T-helper 9 cell (primary cell): ENCODE measurements around the gene TMED10.
A peak's percentile ranks its signal among the peaks of the same experiment; 100 is the strongest.

ENCODE experiments used
- DNase-seq: peaks from one replicate; pipeline ENCODE4 v3.0.0-alpha.2; 2020

The TMED10 gene

DNA sequence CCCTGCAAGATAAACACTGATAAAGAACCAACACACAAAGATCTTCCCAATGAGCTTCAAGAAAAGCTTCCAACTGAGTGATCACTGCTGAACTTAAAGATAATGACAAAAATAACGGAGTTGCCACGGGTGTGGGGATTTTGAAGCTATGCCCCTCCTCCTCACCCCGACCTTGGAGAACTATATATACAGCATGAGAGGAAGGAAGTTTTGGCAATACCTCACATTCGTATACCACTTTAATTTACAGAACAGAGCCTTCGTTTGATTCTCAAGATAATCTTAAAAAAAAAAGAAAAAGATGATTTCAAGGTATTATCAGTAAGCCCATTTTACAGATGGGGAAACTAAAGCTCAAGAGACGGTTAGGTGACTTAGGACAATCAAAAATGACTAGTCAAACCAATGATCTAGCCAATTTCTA lies 50.3 kb downstream of the TMED10 start:
- no peak for DNase-seq

DNA sequence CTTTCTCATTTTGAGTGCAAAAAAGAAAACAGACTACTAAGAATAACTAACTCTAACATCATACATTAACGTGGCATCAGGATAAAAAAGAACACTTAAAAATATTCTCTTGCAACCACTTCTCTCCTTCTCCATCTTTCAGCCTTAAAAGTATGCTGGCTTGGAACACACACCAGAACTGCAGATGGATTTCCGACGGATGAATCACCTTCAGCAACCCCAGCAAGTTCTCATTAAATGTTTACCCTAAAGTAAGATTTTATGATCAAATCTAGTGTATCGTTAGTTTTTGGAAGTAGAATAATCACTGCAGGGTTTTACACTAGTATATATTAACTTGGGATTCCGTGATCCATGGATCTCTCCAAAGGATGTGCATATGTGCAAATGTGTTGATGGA lies 50.8 kb downstream of the TMED10 start:
- DNase-seq: no peak

DNA sequence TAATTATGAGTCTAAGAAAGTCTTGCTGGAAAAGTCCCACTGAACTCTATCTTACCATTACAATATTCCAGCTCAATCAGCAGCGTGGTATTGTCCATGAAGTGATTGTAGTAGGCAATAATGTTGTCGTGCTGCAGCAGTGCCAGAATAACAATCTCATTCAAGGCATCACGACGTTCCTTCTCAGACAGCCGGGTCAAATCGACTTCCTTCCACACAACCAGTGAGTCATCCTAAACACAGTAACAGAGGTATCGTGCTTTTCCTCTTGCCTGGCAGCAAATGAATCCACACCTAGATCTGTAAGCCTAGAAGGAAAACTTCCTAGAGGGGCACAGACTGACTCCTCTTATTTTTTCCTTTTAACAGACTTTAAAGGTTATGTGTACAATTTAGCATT lies 52.4 kb downstream of the TMED10 start:
- no peak for DNase-seq

DNA sequence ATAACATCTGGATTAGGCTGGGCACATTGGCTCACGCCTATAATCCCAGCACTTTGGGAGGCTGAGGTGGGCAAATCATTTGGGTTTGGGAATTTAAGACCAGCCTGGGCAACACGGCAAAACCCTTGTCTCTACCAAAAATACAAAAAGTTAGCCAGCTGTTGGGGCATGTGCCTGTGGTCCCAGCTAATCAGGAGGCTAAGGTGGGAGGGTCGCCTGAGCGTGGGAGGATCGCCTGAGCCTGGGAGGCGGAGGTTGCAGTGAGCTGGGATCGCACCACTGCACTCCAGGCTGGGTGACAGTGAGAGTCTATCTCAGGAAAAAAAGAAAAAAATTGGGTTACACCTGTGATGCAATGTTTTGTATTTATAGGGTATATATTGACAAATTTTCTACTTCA lies 54.9 kb downstream of the TMED10 start:
- DNase-seq: no peak

DNA sequence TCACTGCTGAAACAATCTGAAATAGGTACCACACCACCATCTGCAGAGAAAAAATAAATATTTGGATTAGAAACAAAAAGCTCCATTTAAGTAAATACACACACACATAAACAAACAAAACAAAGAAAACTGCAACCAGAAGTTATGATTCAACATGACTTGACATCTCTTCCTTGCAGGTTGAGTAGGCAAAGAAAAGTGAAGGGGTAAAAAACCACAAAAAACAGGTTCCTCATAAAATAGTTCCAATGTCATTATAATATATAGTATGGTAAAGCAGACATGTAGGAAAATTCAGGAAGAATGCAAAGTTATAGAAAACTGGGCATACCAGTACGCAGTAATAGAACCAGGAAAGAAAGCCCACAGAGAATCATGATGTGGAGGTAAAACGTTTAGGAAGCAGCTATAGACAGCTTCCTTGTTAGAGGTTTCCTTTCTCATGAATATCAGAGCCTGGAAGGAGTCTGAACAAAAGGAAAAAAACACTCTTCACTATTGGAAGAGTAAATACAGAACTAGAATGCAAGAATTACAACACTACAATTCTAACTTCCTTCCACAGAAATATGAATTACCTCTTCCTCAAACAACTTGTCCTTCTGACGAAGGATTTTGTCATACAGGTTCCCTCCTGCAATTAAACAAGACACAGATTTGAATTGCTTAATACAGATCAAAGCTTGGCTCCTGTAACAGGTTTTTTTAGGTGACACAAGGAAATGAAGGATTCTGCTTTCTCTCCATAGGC lies 55.7 kb downstream of the TMED10 start:
- no peak for DNase-seq

DNA sequence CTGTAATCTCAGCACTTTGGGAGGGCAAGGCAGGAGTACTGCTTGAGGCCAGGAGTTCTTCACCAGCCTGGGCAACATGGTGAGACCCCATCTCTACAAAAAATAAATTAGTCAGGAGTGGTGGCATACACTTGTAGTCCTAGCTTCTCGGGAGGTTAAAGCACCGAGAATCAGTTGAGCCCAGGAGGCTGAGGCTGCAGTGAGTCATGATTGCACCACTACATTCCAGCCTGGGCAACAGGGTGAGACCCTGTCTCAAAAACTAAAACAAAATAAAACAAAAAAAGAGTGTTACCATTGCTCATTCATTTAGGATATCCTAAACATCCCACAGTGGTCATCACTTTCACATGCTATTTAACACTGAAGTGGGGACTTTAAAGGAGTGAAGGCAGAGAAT lies 57.4 kb downstream of the TMED10 start:
- DNase-seq: no peak

DNA sequence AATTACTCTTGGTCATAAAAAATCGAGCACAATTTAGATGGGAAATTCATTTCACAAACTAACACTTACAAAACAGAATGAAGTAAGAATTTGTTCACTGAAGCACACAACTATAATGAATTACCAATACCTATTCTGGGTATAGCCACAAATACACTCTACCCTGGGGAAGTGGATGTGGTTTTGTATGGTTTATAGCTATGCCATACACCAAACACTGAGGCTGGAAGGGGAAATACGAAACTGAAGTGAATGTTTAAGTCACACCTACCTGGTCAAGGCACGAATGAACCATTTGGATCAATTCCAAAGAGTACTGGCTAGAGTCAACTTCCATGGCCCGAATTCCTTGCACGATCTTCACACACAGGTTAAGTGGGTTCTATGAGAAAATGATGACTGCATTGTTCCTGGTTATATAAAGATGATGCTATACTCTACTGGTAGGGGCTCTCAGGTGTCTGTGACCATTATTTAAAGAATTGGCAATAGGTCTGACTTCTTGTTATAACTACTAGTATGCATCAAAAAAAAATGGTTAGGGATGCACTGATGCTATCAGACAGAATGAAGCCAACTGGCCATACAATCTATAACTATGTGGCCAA lies 62.4 kb downstream of the TMED10 start:
- no peak for DNase-seq

DNA sequence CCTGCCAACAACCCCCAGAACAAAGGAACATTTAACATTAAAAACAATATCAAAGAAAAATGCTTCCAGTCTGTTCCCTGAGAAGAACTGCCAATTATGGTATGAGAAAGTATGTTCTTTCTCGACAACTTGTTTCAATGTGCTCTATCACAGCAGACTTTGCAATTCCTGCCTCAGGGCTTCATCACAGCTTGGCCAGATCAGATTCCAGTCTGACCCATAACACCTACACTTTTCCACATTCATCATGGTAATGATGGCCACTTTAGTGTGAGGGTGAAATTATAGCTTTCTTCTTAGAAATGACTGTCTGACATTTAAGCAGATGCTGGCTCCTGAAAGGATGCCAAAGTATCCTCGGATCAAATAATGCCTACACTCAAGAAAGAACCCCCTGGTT lies 66.5 kb downstream of the TMED10 start:
- no peak for DNase-seq

DNA sequence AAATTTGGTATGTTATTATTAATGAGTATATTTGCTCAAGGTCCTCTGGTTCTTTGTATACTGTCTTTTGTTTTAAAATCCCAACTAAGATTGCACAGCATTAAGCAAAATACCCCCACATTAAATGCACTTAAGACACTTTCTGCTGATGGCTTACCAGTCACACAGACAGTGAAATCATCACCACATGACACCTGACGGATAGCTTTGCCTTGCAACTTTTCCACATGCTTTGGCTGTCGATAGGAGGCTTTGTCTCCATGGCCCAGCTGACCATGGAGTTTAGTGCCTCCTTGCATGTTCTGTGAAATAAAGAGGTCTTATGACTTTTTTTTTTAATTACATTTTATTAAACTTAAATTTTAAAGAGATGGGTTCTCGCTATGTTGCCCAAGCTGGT lies 69.2 kb downstream of the TMED10 start:
- DNase-seq: no peak

DNA sequence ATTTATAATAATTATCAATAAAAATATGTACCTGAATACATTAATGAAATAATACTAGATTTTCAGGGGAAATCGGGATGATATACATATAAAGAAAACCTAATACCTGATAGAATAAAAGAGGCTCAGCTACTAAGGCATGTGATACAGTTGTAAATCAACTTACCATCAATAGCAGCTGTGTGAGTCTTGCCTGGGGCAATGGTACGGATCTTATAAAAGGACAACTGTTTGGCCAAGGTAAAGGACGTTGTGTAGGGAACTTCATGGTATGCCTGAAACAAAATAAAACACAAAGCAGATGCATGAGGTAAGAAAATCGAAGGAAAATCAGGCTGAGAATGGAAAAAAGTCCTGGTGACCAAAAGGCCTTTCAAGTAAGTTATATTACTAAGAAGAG lies 74.9 kb downstream of the TMED10 start:
- no peak for DNase-seq

DNA sequence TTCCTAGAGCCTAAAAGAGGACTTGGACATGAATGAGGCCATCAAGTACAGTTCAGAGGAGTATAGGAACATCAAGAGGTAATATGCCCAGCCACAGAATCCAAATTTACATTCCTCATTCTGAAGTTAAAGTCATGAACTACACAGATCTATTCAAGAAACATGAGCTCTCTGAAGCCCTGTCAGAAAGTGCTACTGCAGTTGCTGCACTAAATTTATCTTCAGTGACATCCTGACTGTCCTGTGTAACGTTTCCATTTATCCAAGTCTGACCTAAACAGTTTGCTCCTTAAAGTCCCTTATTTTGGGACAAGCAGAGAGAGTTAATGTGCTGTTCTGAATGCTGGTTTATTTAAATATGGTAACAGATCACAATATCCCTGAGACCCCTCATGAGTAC lies 77.7 kb downstream of the TMED10 start:
- DNase-seq: no peak

DNA sequence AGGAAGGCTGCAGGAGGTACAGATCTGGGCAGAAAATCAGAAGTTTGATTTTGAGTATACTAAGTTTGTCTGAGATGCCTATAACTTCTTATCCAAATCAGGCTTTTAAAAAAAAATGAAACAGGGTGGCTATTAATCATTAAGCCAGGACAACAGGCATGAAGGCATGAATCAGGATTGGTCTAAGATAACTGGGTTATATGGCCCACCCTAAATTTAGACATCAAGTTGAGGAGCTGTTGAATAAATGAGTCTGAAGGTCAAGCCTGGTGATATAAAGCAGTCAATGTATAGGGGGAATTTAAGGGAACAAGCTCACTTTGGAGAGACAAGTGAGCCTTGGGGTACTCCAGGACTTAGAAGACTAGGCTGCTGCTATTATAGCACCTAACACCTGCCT lies 78.2 kb downstream of the TMED10 start:
- DNase-seq: no peak

DNA sequence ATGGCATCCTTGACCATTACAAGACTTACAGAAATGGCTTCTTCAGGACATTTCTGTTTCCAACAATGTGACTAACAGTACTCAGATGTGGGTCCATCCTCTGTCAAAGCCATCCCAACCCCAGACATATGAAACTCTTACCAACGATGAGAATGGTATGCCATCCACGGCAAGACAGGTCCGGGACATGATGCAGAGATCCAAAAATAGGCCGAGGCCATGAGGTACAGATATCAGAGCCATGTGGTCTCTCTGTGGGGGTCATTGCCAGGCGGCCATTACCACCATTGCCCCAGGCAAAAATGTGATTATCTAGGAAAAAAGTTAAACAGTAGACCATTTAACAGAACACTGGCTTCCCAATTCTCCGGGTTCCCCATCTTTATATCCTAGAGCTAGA lies 79.5 kb downstream of the TMED10 start:
- DNase-seq: no peak

DNA sequence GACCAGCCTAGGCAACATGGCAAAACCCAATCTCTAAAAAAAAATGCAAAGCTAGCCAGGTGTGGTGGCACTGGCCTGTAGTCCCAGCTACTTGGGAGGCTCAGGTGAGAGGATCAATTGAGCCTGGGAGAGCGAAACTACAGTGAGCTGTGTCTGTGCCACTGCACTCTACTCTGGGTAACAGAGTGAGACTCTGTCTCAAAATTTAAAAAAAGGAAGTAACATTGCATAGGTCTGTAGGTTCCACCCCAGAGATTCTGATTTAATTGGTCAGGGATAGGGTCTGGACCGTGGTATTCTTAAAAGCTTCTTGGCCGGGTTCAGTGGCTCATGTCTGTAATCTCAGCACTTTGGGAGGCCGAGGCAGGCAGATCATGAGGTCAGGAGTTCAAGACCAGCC lies 80.7 kb downstream of the TMED10 start:
- DNase-seq: no peak

DNA sequence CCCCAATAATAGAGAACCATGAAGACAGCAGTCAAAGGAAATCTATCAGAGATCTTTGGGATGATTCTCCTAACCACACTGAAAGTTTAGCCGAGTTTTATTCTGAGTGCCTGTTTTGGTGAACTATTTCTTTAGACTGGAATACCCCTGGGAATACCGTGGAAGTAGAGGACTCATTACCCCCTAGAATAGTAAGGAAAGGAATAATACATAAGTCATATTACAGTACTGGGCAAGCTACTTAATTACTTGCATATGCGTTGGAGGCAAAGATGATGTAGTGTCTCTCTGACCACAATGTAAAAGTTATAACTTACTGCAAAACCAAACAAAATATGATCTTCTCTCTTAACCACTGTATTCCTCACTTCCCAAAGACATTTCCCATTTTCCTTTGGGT lies 81.5 kb downstream of the TMED10 start:
- no peak for DNase-seq

DNA sequence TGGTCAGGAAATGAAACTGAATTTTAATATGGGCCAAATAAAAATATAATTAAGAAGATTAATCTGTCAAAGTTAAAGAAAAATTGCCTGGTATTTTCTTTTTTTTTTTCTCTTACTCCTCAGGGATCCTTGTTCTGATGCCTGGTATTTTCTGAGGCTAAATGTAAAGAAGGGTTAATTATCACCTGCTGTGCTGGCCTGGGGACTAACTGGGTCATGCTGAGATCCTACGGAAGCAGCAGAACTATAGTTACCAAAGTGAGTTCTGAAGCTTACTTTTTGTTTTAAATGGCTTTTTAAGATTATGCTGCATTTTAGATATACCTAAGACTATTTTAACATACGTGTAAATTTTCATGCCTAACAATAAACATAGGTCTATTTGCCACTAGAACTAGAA lies 83.7 kb downstream of the TMED10 start:
- no peak for DNase-seq

DNA sequence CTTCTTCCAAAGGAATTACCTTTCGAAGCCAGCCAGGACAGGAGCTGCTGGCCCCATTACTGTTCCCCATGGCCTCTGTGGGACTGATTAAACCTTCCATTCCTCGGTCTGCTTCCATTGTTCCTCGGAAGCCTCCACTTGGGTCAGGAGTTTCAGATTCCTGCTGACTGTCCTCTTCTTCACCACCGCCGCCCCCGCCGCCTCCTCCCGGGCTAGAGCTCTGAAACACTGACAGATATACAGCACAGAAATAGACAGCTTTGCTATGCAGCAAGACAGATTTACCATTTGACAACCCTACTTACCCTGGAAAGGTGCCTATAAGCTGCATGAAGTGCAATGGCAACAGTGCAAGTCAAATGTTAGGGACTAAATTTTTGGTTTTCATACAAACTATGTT lies 85.2 kb downstream of the TMED10 start:
- DNase-seq: no peak

DNA sequence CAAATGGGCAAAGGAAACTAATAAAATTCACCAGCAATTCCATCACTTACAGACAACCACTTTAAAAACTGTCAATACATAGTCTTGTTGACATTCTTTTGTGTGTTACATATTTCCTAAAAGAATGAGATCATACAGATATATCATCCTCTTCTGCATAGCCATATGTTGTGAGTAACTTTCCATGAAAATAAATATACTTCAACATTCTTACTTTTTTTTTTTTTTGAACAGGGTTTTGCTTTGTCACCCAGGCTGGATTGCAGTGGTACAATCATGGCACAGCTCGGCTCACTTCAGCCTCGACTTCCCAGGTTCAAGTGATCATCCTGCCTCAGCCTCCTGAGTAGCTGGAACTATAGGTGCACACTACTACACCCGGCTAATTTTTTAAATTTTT lies 86.1 kb downstream of the TMED10 start:
- DNase-seq: no peak

DNA sequence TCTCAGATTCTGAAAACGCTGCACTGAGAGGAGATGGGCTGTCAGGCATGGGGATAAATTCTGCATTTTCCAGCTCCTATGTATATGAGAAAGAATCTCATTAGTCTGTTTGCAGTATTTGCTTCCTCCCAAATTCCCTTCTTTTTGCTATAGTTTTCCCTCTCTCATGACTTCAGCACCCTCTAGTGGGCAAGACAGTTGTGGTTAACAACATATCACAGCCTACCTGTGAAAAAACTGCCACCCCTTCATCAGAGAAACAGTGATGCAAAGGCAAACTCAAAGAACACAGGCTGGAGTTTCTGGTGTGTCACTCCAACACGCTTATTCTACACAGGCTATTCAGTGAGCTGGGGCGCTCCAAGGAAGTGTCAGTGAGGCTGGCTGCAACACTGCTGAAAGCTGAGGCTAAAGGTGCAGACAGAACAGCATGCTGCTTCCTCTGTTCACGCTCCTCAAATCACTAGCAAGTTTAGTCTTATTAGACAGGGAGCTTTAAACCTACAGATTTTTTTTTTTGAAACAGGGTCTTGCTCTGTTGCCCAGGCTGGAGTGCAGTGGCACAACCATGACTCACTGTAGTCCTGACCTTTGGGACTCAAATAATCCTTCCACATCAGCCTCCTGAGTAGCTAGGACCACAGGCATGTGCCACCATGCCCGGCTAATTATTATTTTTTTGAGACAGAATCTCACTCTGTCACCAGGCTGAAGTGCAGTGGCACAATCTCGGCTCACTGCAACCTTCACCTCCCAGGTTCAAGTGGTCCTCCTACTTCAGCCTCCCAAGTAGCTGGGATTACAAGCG lies 87.6 kb downstream of the TMED10 start:
- DNase-seq: peak; percentile 17

DNA sequence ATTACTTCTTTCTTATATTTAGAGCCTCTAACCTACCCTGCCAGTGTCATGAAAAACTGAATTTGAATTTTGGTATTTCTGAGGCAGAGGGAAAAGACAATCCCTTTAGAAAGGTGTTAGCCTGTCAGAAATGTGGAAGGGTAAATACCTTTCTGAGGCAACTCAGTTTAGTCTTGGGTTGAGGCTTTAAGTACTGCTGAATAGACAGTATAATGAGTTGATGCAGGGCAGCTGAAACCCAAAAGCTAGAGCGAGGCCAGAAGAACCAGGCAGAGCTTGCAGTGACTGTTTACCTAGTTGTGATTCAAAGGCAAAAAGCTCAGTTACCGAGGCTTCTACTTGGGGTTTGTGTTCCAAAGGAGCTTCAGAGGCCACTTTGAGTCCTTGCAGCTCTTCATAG lies 88.3 kb downstream of the TMED10 start:
- DNase-seq: no peak

DNA sequence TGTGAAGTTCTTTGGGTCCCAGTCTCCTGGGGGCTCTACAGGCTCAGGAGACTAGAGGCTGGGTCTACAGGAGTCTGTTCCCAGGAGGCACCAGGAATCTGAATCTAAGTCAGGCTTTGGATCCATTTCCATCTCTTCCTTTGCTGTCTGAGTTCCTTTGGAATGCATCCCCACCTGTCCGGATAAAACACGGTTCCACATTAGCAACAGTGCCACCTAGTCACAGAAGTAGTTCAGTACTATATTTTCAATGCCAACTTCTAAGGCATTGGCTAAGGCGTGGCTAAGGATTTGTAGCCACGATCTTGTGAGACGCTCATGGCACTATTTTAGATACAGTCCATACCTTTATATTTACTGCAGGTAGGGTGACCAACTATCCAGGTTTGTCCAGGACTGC lies 91.9 kb downstream of the TMED10 start:
- no peak for DNase-seq

DNA sequence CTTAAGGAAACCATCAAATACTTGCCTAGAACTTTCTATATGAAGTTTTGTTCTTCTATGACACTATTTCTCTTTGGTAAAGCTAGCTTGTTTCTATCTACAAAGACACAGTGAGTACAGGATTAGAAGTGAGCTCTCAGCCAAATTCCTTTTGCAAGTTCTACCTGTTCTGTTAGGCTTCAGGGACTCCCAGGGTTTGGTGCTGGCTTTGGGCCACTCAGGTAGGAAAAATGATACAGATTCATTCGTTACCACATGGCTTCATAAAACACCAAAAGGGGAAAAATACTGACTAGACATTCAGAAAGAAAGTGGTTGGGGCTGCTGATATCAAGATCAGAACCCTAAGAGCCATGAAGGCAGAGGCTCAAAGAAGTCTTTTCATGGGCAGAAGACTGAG lies 93.1 kb downstream of the TMED10 start:
- no peak for DNase-seq

DNA sequence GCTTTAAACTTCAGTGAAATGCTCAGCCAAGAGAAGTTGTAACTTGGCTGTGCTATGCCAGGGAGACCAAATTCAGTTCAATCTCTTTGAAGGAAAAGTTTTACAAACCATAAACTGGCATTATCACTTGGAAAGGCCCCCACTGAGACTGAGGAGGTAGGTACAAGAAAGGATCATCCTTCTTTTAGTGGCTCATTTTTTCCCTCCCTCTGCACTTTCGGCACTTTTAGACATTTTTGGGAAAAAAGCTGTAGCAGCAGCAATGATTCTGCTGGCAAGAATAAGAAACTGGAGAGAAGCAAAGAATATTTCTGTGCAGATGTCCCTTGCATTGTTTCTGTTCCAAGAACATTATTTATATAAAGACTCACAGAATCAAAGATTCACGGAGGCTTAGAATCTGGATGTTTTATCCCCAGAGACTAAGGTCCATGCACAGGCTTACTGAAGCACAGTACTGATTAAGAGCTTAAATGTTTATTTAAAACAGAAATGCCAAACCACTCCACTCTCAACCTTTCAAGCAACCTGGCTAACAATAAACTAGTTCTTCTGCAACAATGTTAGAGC lies 94.7 kb downstream of the TMED10 start:
- no peak for DNase-seq
